Measurements from ENCODE around the gene RRBP1.

- TF ChIP-seq CTCF (IDR thresholded peaks at IDR 0.05) (no peak), POLR2A (IDR thresholded peaks at IDR 0.05) (no peak)
Observed at GRCh38 chr20:17682889-17683198, 802 bp upstream of the RRBP1 start.

All from breast epithelium (tissue), 3 donors.